ENCODE measurements around the gene GRK7. TPM values are rescaled to one million over a fixed set of nuclear protein-coding genes. Genes with fewer than 3 reads are reported as not detected.

Gene GRK7
- total and polyA plus RNA-seq, 2 donors (not counting 3 experiments of a cell fraction or from before 2014, with no cell fraction given): not detected

GRCh38 chr3:141797819-141798447, 34.7 kb downstream of the GRK7 start:
- Histone ChIP-seq H3K4me3 (replicated peaks in 1 of 3; ENCODE audit: insufficient read depth in 1 of 3, low read depth in 1 of 3, low read length in 3 of 3) (peak overlapping the region in 1 of 3 experiments; percentile 3), H3K9me3 (replicated peaks; ENCODE audit: control insufficient read depth, insufficient read depth, low read length) (no peaks in the 10 kb centered on the region), H4K20me1 (replicated peaks; ENCODE audit: control insufficient read depth, extremely low read depth, insufficient read depth, low read length) (no peaks in the 10 kb centered on the region), H3K9me1 (replicated peaks; ENCODE audit: control insufficient read depth, extremely low read depth, insufficient read depth, low read length) (no peaks in the 10 kb centered on the region), H3K4me1 (ENCODE audit: control insufficient read depth, extremely low read depth, insufficient read depth, low read length) (peaks cover 16% of the 10 kb centered on the region), H3K4me2 (ENCODE audit: insufficient read depth, low read length) (peak overlapping the region; percentile 45), H3K27ac (ENCODE audit: insufficient read depth, low read depth, low read length) (peak overlapping the region; percentile 45), H3K9ac (replicated peaks; ENCODE audit: extremely low read depth, insufficient read depth, low read length) (peak overlapping the region; percentile 36), H3K27me3 (ENCODE audit: control insufficient read depth in 2 of 2, insufficient read depth in 2 of 2, low read length in 2 of 2) (peaks cover 0 to 2% of the 10 kb centered on the region in 2 experiments), H3K36me3 (ENCODE audit: control insufficient read depth in 2 of 2, extremely low read depth in 1 of 2, insufficient read depth in 2 of 2, low read length in 2 of 2) (no peaks in the 10 kb centered on the region), H2AFZ (ENCODE audit: low read depth, low read length) (peak overlapping the region; percentile 66), H3K79me2 (ENCODE audit: control insufficient read depth, insufficient read depth, low read length) (no peaks in the 10 kb centered on the region)
- TF ChIP-seq EZH2 (IDR thresholded peaks at IDR 0.05; ENCODE audit: borderline replicate concordance, low read depth, low read length, severe bottlenecking): no peak
- no peak for TF ChIP-seq CTCF (IDR thresholded peaks at IDR 0.05; ENCODE audit: extremely low read depth in 1 of 2, insufficient read depth in 1 of 2, low read depth in 1 of 2, low read length in 2 of 2)
- no peak for TF ChIP-seq FOS (IDR thresholded peaks at IDR 0.05; ENCODE audit: borderline replicate concordance, insufficient read depth, low read length)
- dilution Hi-C loops (cut with MboI; ENCODE audit: extremely low pct_ligation_motif_present, low sequenced_read_pairs) (no loop called here), intact Hi-C loops (cut with micrococcal nuclease) (loop anchor here (1.0 to 2.0 kb wide), 3 partner anchors 43 to 77 kb away; no protein-coding TSS in a partner anchor)
- DNase-seq (ENCODE audit: low read depth, low spot score) (no peak), FAIRE-seq (no peak)
- ChIA-PET POLR2A (interaction anchor here (0.6 to 1.2 kb wide), 5 partner anchors 43 to 82 kb away, joined by 3 to 5 read pairs (median 3); partner anchors contain the start of gene ATP1B3), CTCF (interaction anchor here (0.7 to 2.4 kb wide), 12 partner anchors 10 to 115 kb away, joined by 3 to 17 read pairs (median 4); no protein-coding TSS in a partner anchor)
- BruUV-seq (replicated peaks): no TSS peak

- no peak for FAIRE-seq
- dilution Hi-C loops (cut with MboI; ENCODE audit: extremely low pct_ligation_motif_present, low sequenced_read_pairs) (no loop called here), intact Hi-C loops (cut with micrococcal nuclease) (no loop called here)
- TF ChIP-seq FOS (IDR thresholded peaks at IDR 0.05; ENCODE audit: borderline replicate concordance, insufficient read depth, low read length): no peak
- TF ChIP-seq CTCF (IDR thresholded peaks at IDR 0.05; ENCODE audit: extremely low read depth in 1 of 2, insufficient read depth in 1 of 2, low read depth in 1 of 2, low read length in 2 of 2): no peak
- TF ChIP-seq EZH2 (IDR thresholded peaks at IDR 0.05; ENCODE audit: borderline replicate concordance, low read depth, low read length, severe bottlenecking): no peak
- no peak for TF ChIP-seq MAX (IDR thresholded peaks at IDR 0.05; ENCODE audit: insufficient read depth, insufficient read length)
- TF ChIP-seq MYC (IDR thresholded peaks at IDR 0.05; ENCODE audit: low read depth, low read length): no peak
- TF ChIP-seq POLR2AphosphoS5 (IDR thresholded peaks at IDR 0.05; ENCODE audit: insufficient read depth, low read depth, low read length): no peak
- no peak for TF ChIP-seq POLR2A (IDR thresholded peaks at IDR 0.05; ENCODE audit: low read depth, low read length)
- TF ChIP-seq GATA2 (IDR thresholded peaks at IDR 0.05; ENCODE audit: insufficient read depth, insufficient read length, low read depth, low read length): no peak
- H3K9ac ChIP-seq (replicated peaks; ENCODE audit: extremely low read depth, insufficient read depth, low read length): no peak overlapping the region
- peaks cover 0 to 2% of the 10 kb centered on the region in 2 experiments for H3K27me3 ChIP-seq (ENCODE audit: control insufficient read depth in 2 of 2, insufficient read depth in 2 of 2, low read length in 2 of 2)
- no peaks in the 10 kb centered on the region for H3K36me3 ChIP-seq (ENCODE audit: control insufficient read depth in 2 of 2, extremely low read depth in 1 of 2, insufficient read depth in 2 of 2, low read length in 2 of 2)
- H2AFZ ChIP-seq (ENCODE audit: low read depth, low read length): no peak overlapping the region
- ChIA-PET CTCF (interaction anchor here (1.0 to 2.4 kb wide), 3 partner anchors 16 to 77 kb away, joined by 3 to 17 read pairs (median 3); no protein-coding TSS in a partner anchor), POLR2A (interaction anchor here (0.6 kb wide), 1 partner anchor 81 kb away, joined by 3 read pairs; no protein-coding TSS in a partner anchor)
- no peaks in the 10 kb centered on the region for H4K20me1 ChIP-seq (replicated peaks; ENCODE audit: control insufficient read depth, extremely low read depth, insufficient read depth, low read length)
- no peak for DNase-seq (ENCODE audit: low read depth, low spot score)
- no peaks in the 10 kb centered on the region for H3K79me2 ChIP-seq (ENCODE audit: control insufficient read depth, insufficient read depth, low read length)
- H3K4me3 ChIP-seq (replicated peaks in 1 of 3; ENCODE audit: insufficient read depth in 1 of 3, low read depth in 1 of 3, low read length in 3 of 3): no peak overlapping the region
- no peak overlapping the region for H3K4me2 ChIP-seq (ENCODE audit: insufficient read depth, low read length)
- H3K9me3 ChIP-seq (replicated peaks; ENCODE audit: control insufficient read depth, insufficient read depth, low read length): no peaks in the 10 kb centered on the region
- H3K9me1 ChIP-seq (replicated peaks; ENCODE audit: control insufficient read depth, extremely low read depth, insufficient read depth, low read length): no peaks in the 10 kb centered on the region
- BruUV-seq (replicated peaks): no TSS peak
- H3K27ac ChIP-seq (ENCODE audit: insufficient read depth, low read depth, low read length): no peak overlapping the region
- H3K4me1 ChIP-seq (ENCODE audit: control insufficient read depth, extremely low read depth, insufficient read depth, low read length): peaks cover 16% of the 10 kb centered on the region
These were observed 35.2 kb downstream of the GRK7 start for GRCh38 chr3:141798448-141798845.

Data from endothelial cell of umbilical vein (primary cell).